KG1 (cell line): ENCODE measurements around the gene RPS27.

Source experiments
- DNase-seq: peaks from one replicate; lab custom pipeline; 2025; lab: John Stamatoyannopoulos, UW

The RPS27 gene

GRCh38 chr1:153990468-153991150, at the start of gene RPS27:
Gene RPS27, plus strand, starts transcription at chr1:153990762. Its CDS starts 35 bp downstream, at chr1:153990797.
- peak; percentile 98 for DNase-seq

- DNase-seq = no peak
Measured at GRCh38 chr1:153941826-153942725, 48.5 kb upstream of the RPS27 start.

GRCh38 chr1:153942766-153943549, 47.6 kb upstream of the RPS27 start:
- no peak for DNase-seq

- DNase-seq = no peak
Measured at GRCh38 chr1:153944005-153944826, 46.3 kb upstream of the RPS27 start.

- no peak for DNase-seq
Measured at GRCh38 chr1:153944827-153945117, 45.8 kb upstream of the RPS27 start.

- peak; percentile 86 for DNase-seq
Measured at GRCh38 chr1:153945131-153945794, 45.3 kb upstream of the RPS27 start.

- DNase-seq = peak; percentile 71
Measured at GRCh38 chr1:153945795-153946621, 44.6 kb upstream of the RPS27 start.

GRCh38 chr1:153946622-153947241, 43.8 kb upstream of the RPS27 start, which contains the start of gene DENND4B:
Gene DENND4B, minus strand, starts transcription at chr1:153946718. Its CDS starts 2,344 bp downstream, at chr1:153944374.
- DNase-seq = no peak

GRCh38 chr1:153951183-153951582, 39.4 kb upstream of the RPS27 start:
- DNase-seq = no peak

GRCh38 chr1:153951801-153952200, 38.8 kb upstream of the RPS27 start:
- DNase-seq = no peak

- no peak for DNase-seq
Measured at GRCh38 chr1:153953859-153954365, 36.6 kb upstream of the RPS27 start.

- no peak for DNase-seq
Measured at GRCh38 chr1:153954826-153955225, 35.7 kb upstream of the RPS27 start.

- no peak for DNase-seq
Measured at GRCh38 chr1:153956997-153957715, 33.4 kb upstream of the RPS27 start.

- DNase-seq = no peak
Measured at GRCh38 chr1:153957744-153958110, 32.8 kb upstream of the RPS27 start.

GRCh38 chr1:153958111-153958960, 32.2 kb upstream of the RPS27 start, which contains the start of gene CRTC2:
Gene CRTC2, minus strand, starts transcription at chr1:153958612. Its CDS starts 115 bp downstream, at chr1:153958497.
- DNase-seq = peak; percentile 93

GRCh38 chr1:153958961-153959260, 31.7 kb upstream of the RPS27 start:
- DNase-seq = no peak

GRCh38 chr1:153959454-153959853, 31.1 kb upstream of the RPS27 start:
- no peak for DNase-seq

- DNase-seq = no peak
Measured at GRCh38 chr1:153960206-153960605, 30.4 kb upstream of the RPS27 start.
